SK-N-SH treated with all-trans-retinoic acid at 6 μM for 48 hours (cell line): ENCODE measurements around the gene CAMLG.
"Not testable (repeated sequence)": the region's sequence is repeated elsewhere in the genome, so short reads cannot be mapped to it uniquely, and the experiment has no call there.

Experiments used
- ATAC-seq: fragments of 200-7000 bp; cut with Tn5 transposase; 3 replicates; pipeline ENCODE4 v1.9.1; 2020; ENCODE audit warnings: mild to moderate bottlenecking, moderate library complexity
- ARNTL ChIP-seq: fragments of 450-650 bp; formaldehyde crosslinking; IDR thresholded peaks from 2 replicates; pipeline ENCODE4 v1.5.0; 2020; ENCODE audit warnings: low read depth, mild to moderate bottlenecking, moderate library complexity, borderline replicate concordance
- BACH2 ChIP-seq: fragments of 250-450 bp; sonication (Bioruptor Pico); IDR thresholded peaks from 2 replicates; pipeline ENCODE4 v1.9.0; 2021; ENCODE audit warnings: mild to moderate bottlenecking, borderline replicate concordance
- CREB5 ChIP-seq: fragments of 250-450 bp; sonication (Bioruptor Pico); IDR thresholded peaks from 2 replicates; pipeline ENCODE4 v1.5.1; 2020; ENCODE audit warnings: low read depth, mild to moderate bottlenecking, moderate library complexity
- CSRNP3 ChIP-seq: fragments of 250-450 bp; sonication (Bioruptor Pico); IDR thresholded peaks from 2 replicates; pipeline ENCODE4 v1.5.1; 2021; ENCODE audit warnings: mild to moderate bottlenecking, moderate library complexity
- ESRRG ChIP-seq: fragments of 250-450 bp; sonication (Bioruptor Pico); IDR thresholded peaks from 2 replicates; pipeline ENCODE4 v1.6.1; 2021; ENCODE audit warnings: mild to moderate bottlenecking
- GLIS3 ChIP-seq: fragments of 250-450 bp; sonication (Bioruptor Pico); IDR thresholded peaks from 2 replicates; pipeline ENCODE4 v1.5.0; 2020; ENCODE audit warnings: mild to moderate bottlenecking, moderate library complexity
- ISL1 ChIP-seq: fragments of 250-450 bp; sonication (Bioruptor Pico); IDR thresholded peaks from 2 replicates; pipeline ENCODE4 v2.1.2; 2022; ENCODE audit warnings: mild to moderate bottlenecking, moderate library complexity
- OSR1 ChIP-seq: fragments of 250-450 bp; sonication (Bioruptor Pico); IDR thresholded peaks from 2 replicates; pipeline ENCODE4 v1.8.0; 2022; ENCODE audit warnings: moderate library complexity, mild to moderate bottlenecking, inconsistent platforms
- PATZ1 ChIP-seq: fragments of 250-450 bp; sonication (Bioruptor Pico); IDR thresholded peaks from 2 replicates; pipeline ENCODE4 v1.8.0; 2020; ENCODE audit warnings: mild to moderate bottlenecking, moderate library complexity, borderline replicate concordance
- POU6F1 ChIP-seq: fragments of 250-450 bp; sonication (Bioruptor Pico); IDR thresholded peaks from 2 replicates; pipeline ENCODE4 v1.8.0; 2021; ENCODE audit warnings: low read depth, mild to moderate bottlenecking, moderate library complexity, borderline replicate concordance
- PPARA ChIP-seq: fragments of 250-450 bp; sonication (Bioruptor Pico); IDR thresholded peaks from 2 replicates; pipeline ENCODE4 v1.5.0; 2020; ENCODE audit warnings: mild to moderate bottlenecking, borderline replicate concordance
- RARB ChIP-seq: fragments of 250-450 bp; sonication (Bioruptor Pico); IDR thresholded peaks from 2 replicates; pipeline ENCODE4 v1.8.0; 2021; ENCODE audit warnings: mild to moderate bottlenecking, moderate library complexity
- SNAI2 ChIP-seq: fragments of 250-450 bp; sonication (Bioruptor Pico); IDR thresholded peaks from 2 replicates; pipeline ENCODE4 v1.5.0; 2020; ENCODE audit warnings: mild to moderate bottlenecking, moderate library complexity
- TOX ChIP-seq: fragments of 250-450 bp; sonication (Bioruptor Pico); IDR thresholded peaks from 2 replicates; pipeline ENCODE4 v1.8.0; 2021; ENCODE audit warnings: mild to moderate bottlenecking, moderate library complexity, borderline replicate concordance
- TSHZ2 ChIP-seq: fragments of 250-450 bp; sonication (Bioruptor Pico); IDR thresholded peaks from 2 replicates; pipeline ENCODE4 v1.5.0; 2020; ENCODE audit warnings: mild to moderate bottlenecking, moderate library complexity
- ZC3H10 ChIP-seq: fragments of 250-450 bp; sonication (Bioruptor Pico); IDR thresholded peaks from 2 replicates; pipeline ENCODE4 v1.5.1; 2021; ENCODE audit warnings: mild to moderate bottlenecking, moderate library complexity
- ZFP3 ChIP-seq: fragments of 250-450 bp; sonication (Bioruptor Pico); IDR thresholded peaks from 2 replicates; pipeline ENCODE4 v1.5.0; 2020; ENCODE audit warnings: mild to moderate bottlenecking, moderate library complexity
- ZFP30 ChIP-seq: fragments of 450-650 bp; formaldehyde crosslinking; IDR thresholded peaks from 2 replicates; pipeline ENCODE4 v1.5.0; 2022; ENCODE audit warnings: mild to moderate bottlenecking, moderate library complexity
- ZNF565 ChIP-seq: fragments of 450-650 bp; formaldehyde crosslinking; conservative IDR thresholded peaks from 2 replicates; pipeline ENCODE4 v1.5.0; 2020; ENCODE audit warnings: low read depth, mild to moderate bottlenecking, moderate library complexity
- ZNF70 ChIP-seq: fragments of 450-650 bp; formaldehyde crosslinking; IDR thresholded peaks from 2 replicates; pipeline ENCODE4 v1.5.0; 2020; ENCODE audit warnings: mild to moderate bottlenecking, moderate library complexity
- ZNF8 ChIP-seq: fragments of 450-650 bp; formaldehyde crosslinking; IDR thresholded peaks from 2 replicates; pipeline ENCODE4 v1.5.0; 2020; ENCODE audit warnings: mild to moderate bottlenecking, moderate library complexity

Gene CAMLG

GRCh38 chr5:134738133-134738962 lies at the start of gene CAMLG:
TSS of gene CAMLG (plus strand) at chr5:134738548. CDS start at chr5:134738621, 73 bp downstream.
- TF ChIP-seq PATZ1 (CRISPR knock-in tag) (peak; percentile 65; the same call in 1 of the 2 replicates), SNAI2 (CRISPR knock-in tag) (no peak), ZC3H10 (0 out of 2 replicates have a peak, but pooled peaks have one; percentile 19), TSHZ2 (CRISPR knock-in tag) (peak; percentile 53; the same call in 1 of the 2 replicates), ZFP3 (CRISPR knock-in tag) (0 out of 2 replicates have a peak, but pooled peaks have one; percentile 17)
- peak; percentile 95 for ATAC-seq

- ATAC-seq, result not testable (repeated sequence)
These were observed 48.2 kb upstream of the CAMLG start for GRCh38 chr5:134690144-134690543.

- ATAC-seq, result no peak
- TF ChIP-seq PPARA (CRISPR knock-in tag) (no peak), ZC3H10 (no peak), PATZ1 (CRISPR knock-in tag) (no peak), GLIS3 (CRISPR knock-in tag) (no peak), BACH2 (no peak), OSR1 (CRISPR knock-in tag) (no peak), TOX (no peak), ZFP3 (CRISPR knock-in tag) (no peak), ESRRG (CRISPR knock-in tag) (no peak), ARNTL (CRISPR knock-in tag) (no peak), RARB (CRISPR knock-in tag) (no peak), ZNF8 (CRISPR knock-in tag) (no peak), CREB5 (no peak), CSRNP3 (no peak)
These were observed 45.6 kb upstream of the CAMLG start for GRCh38 chr5:134692722-134693121.

- ATAC-seq, result no peak
- TF ChIP-seq PATZ1 (CRISPR knock-in tag), result no peak
- TF ChIP-seq ZNF70, result no peak
- no peak for TF ChIP-seq ISL1 (CRISPR knock-in tag)
- TF ChIP-seq PPARA (CRISPR knock-in tag), result no peak
- no peak for TF ChIP-seq ZNF8 (CRISPR knock-in tag)
- TF ChIP-seq GLIS3 (CRISPR knock-in tag), result no peak
- TF ChIP-seq ESRRG (CRISPR knock-in tag), result no peak
- no peak for TF ChIP-seq ZFP30 (CRISPR knock-in tag)
- TF ChIP-seq POU6F1 (CRISPR knock-in tag), result no peak
- no peak for TF ChIP-seq ZNF565 (CRISPR knock-in tag)
- TF ChIP-seq CSRNP3, result no peak
These were observed 30.0 kb upstream of the CAMLG start for GRCh38 chr5:134708301-134708700.
